Panc1 (cell line): Measurements from ENCODE around the gene NUP93.

Experiments used
- CTCF ChIP-seq: fragments of 450-650 bp; IDR thresholded peaks from 2 replicates; pipeline ENCODE4 v1.5.1; 2017; ENCODE audit warnings: mild to moderate bottlenecking
- REST ChIP-seq, 2 experiments: IDR thresholded peaks; 2 replicates each; pipeline ENCODE4 v1.6.1; 2011 to 2012; ENCODE audit warnings: low read depth in 2 of 2, control low read depth in 1 of 2, low read length in 1 of 2, mild to moderate bottlenecking in 1 of 2, moderate library complexity in 1 of 2; ENCODE audit not compliant: insufficient read depth in 1 of 2

- no peak for TF ChIP-seq CTCF
- TF ChIP-seq REST (IDR thresholded peaks at IDR 0.05; ENCODE audit: insufficient read depth in 1 of 2, low read depth in 2 of 2, low read length in 1 of 2), result no peak
These were observed 119.2 kb downstream of the NUP93 start for GRCh38 chr16:56848955-56849689.
